Measurements from ENCODE around the gene PTCD1.

GRCh38 chr7:99390941-99391602 is 47.5 kb downstream of the PTCD1 start:
- no peak for TF ChIP-seq ZNF609 (CRISPR knock-in tag; IDR thresholded peaks at IDR 0.05; ENCODE audit: borderline replicate concordance)
- no peak for TF ChIP-seq SMC3 (conservative IDR thresholded peaks at IDR 0.05; ENCODE audit: insufficient read depth, low read depth, low read length)
